NCI-H1092 treated with DMSO at 0.1 percent for 48 hours (cell line): ENCODE results near the gene TMEM9B.
"Not testable (repeated sequence)": the region's sequence is repeated elsewhere in the genome, so short reads cannot be mapped to it uniquely, and the experiment has no call there.

Source experiments
- DNase-seq: peaks from one replicate; lab custom pipeline; 2025; lab: John Stamatoyannopoulos, UW

Gene TMEM9B

GRCh38 chr11:8964324-8965320 lies at the start of gene TMEM9B:
TSS of gene TMEM9B (minus strand) at chr11:8964442. CDS start at chr11:8964313, 129 bp downstream.
- DNase-seq = peak; percentile 82

GRCh38 chr11:9013373-9013772 lies 49.1 kb upstream of the TMEM9B start:
- no peak for DNase-seq

DNA sequence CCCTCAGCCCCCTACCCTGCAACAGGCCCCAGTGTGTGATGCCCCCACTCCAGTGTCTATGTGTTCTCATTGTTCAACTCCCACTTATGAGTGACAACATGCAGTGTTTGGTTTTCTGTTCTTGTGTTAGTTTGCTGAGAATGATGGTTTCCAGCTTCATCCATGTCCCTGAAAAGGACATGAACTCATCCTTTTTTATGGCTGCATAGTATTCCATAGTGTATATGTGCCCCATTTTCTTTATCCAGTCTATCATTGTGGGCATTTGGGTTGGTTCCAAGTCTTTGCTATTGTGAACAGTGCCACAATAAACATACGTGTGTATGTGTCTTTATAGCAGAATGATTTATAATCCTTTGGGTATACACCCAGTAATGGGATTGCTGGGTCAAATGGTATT lies 45.3 kb upstream of the TMEM9B start:
- not testable (repeated sequence) for DNase-seq

- no peak for DNase-seq
Measured at GRCh38 chr11:9008661-9009060, 44.4 kb upstream of the TMEM9B start.

GRCh38 chr11:9008011-9008550 lies 43.8 kb upstream of the TMEM9B start:
- DNase-seq = no peak

GRCh38 chr11:9005087-9005486 lies 40.8 kb upstream of the TMEM9B start:
- no peak for DNase-seq

GRCh38 chr11:9004183-9004926 lies 40.1 kb upstream of the TMEM9B start:
- DNase-seq = peak; percentile 43

DNA sequence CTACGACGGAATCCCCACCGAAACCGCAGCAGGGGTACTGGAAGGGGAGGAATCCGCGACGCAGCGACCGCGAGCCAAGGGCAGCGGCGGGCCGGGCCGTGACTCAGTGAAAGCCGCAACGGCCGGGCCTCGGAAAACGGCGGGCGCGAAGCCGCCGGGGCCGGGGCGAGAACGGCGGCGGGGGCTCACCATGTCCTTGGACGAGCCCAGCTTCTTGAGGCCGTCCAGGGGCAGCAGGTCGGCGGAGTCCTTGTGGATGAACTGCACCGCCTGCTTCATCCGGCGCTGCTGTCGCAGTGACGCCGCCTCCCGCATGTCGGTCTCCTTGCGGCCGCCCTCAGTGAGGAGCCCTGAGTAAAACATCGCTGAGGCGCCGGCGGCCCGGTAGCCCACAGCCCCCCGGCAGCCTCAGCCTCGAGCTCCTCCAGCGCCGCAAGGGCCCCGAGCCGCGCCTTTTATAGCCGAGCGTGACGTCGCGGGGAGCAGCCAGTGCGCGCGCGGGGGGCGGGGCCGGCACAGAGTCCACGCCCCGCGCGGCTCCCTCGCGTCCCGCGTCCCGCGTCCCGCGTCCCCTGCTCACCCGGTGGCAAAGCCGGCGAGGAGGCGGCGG lies 39.4 kb upstream of the TMEM9B start, which contains the start of gene NRIP3:
Gene NRIP3, minus strand, starts transcription at position 429 of the 610 bp plus-strand sequence. Its CDS starts 66 bp downstream, at position 363.
- DNase-seq = peak; percentile 77

DNA sequence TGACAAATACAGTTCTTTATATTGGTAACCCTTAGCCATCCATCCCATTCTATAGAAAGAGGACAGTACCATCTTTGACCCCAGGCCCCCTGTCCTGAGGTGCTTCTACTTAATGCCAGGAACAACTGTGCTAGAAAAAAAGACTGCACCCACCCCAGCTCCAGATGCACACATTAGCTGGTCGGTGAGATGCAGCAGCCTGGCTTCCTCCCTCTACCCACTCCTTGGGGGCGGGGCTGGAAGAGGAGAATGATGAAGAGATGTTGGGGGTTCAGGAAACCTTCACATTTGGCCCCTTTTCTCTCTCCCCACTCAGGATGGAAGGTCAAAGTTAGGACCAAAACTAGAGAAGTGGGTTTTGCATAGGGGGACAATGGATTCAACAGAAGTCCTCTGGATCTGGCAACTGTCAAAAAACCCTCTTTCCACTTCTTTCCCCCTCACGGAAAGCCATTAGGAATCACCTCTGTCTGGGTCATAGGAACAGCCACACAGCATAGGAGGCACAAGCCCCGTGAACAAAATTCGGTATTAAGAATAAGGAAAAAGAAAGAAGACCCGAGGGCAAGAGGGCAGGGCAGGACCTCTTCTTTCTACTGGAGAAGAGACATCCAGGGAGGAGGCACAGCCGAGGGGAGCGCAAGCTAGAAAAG lies 38.8 kb upstream of the TMEM9B start:
- peak; percentile 24 for DNase-seq

DNA sequence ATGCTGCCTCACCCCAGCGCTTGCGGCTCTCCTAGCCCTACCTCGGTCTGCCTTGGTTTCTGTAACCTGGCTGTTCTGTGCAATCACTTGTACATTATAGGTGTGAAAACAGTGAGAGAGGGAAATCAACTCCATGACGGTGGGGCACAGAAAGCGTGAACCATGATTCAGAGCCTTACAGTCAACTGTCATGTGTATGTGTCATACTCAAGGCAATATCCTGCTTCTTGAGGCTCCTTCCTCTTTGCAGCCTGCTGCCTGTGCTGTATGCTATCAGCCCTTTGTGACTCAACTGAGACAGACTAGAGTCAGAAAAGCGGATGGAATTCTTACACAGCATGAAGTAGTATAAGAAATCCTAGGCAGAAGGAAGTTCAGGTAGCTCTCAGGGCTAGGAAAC lies 37.5 kb upstream of the TMEM9B start:
- no peak for DNase-seq

DNA sequence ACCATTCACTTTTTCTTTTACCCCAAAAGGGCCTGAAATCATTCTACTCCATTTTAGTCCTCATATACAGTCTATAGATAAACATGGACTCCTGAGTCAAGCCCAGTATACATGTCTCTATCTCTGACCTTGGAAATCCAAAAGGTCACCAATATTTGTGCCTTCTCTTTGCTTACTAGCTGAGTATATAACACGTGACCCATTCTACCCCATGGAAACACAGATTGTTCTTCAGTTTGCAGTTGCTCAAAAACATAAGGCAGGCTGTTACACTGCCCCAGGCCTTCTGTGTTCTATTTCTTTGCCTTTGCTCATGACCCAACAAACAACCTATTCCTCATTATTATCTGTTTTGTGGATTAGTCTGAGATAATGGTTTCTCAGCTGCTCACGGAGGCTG lies 33.8 kb upstream of the TMEM9B start:
- DNase-seq = no peak

- DNase-seq = no peak
Measured at GRCh38 chr11:8997451-8997850, 33.2 kb upstream of the TMEM9B start.

DNA sequence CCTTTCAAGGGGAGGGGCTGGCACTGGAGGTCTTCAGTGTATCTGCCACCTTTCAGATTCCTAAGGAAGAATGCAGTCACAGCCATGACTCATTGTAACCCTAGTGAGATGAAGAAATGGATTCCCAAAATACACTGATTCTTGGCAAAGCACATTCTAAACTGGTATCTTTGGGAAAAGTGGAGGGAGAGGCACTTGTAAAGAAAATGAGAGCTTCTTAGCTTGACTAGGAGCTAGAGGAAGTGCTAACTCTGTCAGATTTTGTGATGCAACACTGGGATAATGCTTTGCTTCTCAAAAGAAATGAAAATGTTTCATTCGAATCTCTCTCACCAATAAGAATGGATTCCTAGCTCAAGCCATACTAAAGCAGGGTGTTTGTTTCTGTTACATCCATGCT lies 25.2 kb upstream of the TMEM9B start:
- DNase-seq = no peak

DNA sequence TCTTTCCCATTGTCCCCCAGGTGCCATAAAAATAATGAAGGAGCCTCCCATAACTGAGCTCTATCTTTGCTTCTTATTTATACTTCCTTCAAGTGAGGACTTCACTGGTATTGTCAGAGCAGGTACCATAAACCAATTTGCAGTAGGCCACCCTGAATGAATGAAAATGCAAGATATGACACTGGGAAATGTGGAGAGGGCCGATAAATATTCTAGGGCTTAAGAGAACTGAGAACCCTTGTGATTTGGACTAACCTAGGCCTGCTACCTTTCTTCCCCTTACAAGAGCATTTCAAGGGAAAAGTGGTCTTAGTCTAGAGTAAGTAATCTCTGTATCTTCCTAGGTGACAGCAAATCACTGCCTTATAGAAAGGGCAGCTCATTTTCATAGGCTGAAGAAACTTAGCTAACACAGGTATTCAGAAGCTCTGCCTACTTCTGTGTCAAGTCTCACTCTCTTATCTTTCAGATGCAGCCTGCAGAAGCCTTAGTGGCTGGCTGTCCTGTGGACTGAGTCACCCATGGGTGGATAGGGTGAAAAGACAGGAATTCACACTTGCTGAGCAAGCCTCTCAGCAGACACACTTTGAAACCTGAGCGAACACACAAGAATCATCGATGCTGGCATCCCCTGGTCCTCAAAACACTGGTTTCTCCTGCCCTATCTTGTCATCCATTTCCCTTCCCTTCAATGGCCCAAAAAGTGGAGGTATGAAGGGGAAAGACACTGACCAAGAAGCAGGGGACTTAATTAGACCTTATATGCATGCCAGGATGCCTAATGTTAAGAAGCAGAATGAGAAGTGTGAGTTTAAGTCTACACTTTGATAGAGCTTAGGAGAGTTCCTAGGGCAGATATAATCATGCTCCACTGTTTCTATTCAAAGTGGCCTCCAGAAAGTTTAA lies 24.3 kb upstream of the TMEM9B start:
- DNase-seq = no peak

GRCh38 chr11:8987446-8987845 lies 23.2 kb upstream of the TMEM9B start:
- DNase-seq = no peak

DNA sequence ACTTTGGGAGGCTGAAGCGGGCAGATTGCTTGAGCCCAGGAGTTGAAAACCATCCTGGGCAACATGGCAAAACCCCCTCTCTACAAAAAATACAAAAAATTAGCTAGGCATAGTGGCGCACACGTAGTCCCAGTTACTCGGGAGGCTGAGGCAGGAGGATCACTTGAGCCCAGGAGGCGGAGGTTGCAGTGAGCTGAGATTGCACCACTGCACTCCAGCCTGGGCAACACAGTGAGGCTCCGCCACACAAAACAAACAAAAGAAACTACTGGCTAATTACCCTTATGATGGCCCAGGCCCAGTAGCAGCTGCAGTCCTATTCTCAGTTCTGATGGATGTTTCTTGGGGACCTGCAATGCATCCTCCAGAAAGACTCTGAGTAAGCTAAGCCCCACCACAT lies 22.5 kb upstream of the TMEM9B start:
- not testable (repeated sequence) for DNase-seq

- DNase-seq = no peak
Measured at GRCh38 chr11:8985462-8985861, 21.2 kb upstream of the TMEM9B start.

GRCh38 chr11:8983552-8983951 lies 19.3 kb upstream of the TMEM9B start:
- DNase-seq = no peak

- no peak for DNase-seq
Measured at GRCh38 chr11:8980485-8980884, 16.2 kb upstream of the TMEM9B start.

DNA sequence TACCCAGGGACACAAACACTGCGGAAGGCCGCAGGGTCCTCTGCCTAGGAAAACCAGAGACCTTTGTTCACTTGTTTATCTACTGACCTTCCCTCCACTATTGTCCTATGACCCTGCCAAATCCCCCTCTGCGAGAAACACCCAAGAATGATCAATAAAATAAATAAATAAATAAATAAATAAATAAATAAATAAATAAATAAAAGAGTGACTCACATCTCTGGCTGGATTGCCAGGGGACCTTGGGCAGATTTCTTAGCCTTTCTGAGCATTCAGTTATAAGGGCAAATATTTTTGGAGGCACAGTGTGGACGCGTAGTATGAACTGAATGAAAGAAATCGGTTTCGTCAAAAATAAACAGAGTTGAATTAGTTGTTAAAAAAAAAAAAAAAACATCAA lies 15.1 kb upstream of the TMEM9B start:
- DNase-seq = not testable (repeated sequence)
